Embryonic facial prominence (tissue), 1 donor: ENCODE results near the gene FNDC3B.
"Not testable (repeated sequence)": the region's sequence is repeated elsewhere in the genome, so short reads cannot be mapped to it uniquely, and the experiment has no call there.

Experiments used
- DNase-seq: peaks from one replicate; pipeline ENCODE4 v3.0.0-alpha.2; 2016; ENCODE audit errors: extremely low spot score

Gene FNDC3B

DNA sequence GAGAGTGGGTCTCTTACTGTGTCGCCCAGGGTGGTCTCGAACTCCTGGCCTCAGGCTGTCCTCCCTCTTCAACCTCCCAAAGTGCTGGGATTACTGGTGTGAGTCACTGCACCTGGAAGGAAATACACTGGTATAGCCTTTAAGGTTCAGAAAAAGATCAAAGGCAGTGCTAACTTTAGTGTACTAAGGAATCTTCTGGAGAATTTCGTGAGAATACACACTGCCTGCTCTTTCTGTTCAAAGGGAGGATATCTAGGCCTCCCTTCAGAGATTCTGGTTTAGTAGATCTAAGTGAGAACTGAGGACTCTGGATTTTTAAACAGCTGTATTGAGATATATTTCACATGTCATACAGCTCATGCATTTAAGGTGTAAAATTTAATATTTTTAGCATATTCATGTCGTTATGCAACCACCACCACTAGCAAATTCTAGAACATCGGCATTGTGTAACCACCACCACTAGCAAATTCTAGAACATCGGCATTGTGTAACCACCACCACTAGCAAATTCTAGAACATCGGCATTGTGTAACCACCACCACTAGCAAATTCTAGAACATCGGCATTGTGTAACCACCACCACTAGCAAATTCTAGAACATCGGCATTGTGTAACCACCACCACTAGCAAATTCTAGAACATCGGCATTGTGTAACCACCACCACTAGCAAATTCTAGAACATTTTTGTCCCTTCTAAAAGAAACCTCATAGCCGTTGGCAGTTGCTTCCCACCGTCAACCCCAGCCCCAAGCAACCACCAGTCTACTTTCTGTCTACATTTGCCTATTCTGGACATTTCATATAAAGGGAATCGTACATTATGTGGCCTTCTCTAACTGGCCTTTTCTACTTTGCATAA is 54.4 kb downstream of the FNDC3B start:
- not testable (repeated sequence) for DNase-seq

DNA sequence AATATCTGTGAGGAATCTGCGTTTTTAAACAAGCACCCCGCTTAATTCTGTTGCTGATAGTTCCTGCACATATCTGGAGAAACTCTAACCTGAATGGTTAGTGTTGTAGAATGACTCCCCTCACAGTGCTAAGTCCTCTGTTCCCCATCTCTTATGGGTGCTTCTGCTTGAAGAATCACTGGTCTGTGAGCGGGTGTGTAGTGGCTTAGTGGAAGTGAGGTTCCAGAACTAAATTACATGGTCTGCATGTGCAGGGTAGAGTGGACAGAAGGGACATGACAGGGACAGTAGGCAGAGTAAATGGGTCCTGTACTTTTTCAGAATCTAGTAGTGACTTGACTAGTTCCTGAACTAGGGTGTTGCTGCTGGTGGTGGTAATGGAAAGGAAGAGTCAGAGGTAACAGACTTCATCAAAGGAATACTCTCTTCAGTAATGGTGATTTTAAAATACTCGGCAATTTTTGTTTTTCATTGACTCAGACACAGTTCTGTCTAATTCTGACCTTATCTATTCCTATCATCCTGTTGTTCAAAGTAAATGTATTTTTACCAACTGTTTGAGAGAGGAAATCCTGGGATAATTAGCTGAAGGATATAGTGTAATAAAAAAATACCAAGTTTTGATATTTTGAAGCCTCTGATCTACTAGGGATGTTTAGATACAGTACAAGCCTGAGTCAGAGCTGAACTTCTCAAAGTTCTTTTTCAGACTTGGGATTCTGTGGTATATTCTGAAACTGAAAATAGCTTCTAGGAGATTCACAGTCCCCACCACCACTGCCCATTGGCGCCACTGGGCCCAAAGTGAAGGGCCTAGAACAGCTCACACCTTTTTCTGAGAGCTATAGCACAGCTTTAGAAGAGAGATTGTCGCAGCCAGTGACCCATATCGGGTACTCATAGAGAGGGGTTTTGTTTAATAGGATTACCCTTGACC is 55.5 kb downstream of the FNDC3B start:
- DNase-seq: no peak

DNA sequence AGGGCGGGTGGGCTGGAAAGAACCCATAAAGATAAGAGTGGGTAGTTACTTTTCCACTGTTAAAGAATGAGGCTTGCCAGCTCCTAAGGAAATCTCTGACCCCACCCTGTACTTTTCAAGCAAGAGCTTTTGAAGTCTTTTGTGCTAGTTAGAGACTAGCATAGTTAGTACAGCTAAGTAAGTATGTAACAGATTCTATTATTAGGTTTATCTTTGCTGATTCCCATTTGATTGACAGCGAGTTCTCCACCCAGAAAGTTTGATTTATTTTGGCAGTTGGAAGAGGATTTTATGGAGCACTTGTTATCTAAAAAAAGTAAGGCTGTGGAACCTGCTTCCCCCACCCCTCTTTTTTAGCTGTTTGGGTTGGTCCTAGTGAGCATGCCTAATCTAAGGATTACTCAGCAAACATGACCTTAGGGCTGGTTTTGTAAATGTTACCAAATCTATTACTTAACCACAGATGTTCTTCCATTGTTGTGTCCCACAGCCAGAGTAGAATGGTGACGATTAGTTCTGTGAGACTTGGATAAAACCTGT is 57.6 kb downstream of the FNDC3B start:
- DNase-seq: no peak

DNA sequence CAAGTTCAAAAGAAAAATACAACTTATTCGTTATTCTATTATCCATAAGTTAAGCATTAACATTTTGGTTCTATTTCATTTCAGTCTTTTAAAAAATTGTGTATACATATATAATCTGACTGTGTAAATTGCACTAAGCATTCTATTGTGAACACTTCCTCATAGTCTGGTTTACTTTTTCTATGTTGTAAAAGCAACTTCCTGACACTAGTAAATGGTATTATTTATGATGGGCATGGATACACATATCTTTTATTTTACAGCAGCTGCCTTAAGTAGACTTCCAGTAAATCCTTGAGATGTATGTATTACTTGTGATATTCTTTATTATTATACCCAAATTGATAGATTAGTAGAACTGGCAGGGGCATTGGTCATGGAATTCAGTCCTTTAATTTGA is 58.2 kb downstream of the FNDC3B start:
- no peak for DNase-seq

DNA sequence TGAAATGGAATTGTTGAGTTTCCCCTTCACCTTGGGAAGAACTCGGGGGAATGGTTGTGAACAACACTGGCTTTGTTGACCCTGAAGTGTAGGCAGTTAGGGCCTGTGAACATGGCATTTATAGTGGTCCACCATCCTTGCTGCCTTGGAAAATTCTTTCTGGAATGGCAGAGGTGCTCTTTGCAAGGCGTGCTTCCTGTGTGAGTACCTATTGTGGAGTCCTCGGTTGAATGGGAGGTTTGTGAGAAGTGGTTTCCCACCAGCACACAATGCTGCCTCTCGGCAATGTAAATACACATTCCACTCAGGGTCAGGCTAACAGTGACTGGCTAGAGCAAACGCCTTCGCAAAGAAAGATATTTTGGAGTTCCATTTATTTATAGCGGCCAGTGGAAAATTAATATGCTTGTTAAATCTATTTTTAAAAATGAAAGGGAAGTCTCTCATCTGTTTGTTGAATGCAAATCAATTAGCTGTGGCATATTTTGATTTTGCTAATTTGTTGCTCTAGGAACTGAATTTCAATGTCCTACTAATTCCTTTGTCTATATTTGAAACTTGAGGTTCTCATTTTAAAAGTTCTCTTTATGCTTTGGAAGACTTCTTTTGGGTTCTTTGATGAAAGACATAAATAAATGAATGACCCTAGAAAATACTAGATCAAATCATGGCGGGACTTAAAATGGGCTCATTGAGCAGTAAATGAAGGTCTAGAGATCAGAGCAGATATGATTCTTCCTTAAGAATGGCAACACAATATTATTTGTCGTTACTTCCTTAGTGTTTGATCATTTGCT is 59.5 kb downstream of the FNDC3B start:
- no peak for DNase-seq

DNA sequence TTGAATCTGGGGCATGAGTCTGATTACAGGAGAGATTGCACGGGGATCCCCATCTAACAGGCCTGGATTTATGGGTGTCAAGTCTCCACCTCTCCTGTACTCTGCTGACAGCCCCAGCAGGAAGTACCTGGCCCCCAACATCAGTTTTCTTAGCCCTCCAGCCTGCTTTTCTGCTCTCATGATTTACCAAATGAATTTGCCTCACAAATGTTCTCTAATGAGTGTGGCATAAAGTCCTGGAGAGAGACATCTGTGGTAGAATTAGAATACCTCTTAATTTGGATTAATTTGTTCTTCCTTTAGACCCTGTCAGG is 60.1 kb downstream of the FNDC3B start:
- no peak for DNase-seq

DNA sequence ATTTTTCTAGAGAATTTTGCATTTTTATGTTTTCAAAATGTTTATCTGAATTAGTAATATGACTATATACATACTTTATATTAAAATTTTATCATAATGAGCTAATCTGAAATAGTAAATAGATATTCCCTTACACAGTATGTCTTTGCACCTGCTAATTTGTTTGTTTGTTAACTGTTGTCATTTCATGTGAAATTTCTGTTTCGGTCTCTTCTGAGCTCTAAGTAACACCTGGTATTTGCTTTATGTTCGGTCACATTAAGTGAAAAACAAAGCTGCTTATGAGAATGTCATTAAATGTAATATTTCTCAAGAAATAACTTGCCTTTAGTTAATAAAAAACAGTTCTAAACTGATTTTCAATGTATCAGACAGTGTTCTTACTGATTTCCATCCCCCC is 61.1 kb downstream of the FNDC3B start:
- DNase-seq: no peak

DNA sequence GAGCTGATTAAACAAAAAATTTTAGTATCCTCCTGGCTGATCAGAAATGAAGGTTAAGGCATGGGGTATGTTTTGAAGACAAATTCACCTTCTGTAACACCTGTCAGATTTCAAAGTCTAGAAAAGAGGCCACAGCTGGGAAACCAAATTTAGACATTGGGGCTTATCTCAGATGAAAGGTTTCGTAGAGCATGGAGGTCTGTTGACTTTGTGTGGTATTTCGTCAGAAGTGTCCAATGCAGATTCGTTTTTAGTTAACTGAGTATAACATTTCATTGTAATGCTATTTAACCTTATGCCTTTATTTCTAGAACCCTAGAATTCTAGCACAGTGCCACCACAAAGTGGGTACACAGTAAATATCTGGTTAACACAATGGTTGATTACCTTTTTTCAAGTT is 61.7 kb downstream of the FNDC3B start:
- DNase-seq: no peak

DNA sequence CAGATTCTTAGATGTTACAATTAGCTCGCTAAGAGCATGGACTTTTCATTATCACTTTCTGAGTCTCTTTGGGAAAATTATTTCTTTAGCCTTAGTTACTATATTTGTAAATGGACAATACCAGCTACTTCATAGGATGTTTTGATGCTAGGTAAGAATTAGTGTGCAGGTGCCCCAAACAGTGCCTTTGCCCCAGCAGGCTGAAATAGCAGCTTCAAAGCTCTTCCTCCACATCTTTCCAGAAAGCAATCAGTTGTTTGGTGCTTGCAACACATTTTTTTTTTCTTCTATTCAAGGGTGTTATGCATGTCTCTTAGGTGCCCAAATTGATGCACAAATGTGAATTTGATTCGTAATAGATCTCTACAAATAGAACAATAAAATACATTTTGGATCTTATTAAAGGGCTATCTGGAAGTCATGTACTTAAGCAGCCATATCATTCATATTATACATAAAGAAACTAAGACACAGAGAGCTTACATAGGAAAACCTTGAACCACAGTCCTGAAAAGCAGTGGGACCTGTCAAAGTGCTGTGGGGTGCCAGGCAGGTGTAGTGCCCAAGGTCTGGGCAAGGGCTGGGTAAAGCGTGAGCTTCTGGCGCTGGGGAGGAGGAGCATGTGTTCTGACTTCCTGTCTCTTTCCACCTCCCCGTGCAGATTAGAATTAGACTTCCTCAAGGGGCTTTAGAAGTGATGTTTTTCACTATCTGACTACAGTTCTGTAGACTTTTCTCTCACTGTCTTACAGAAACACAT is 62.9 kb downstream of the FNDC3B start:
- no peak for DNase-seq

DNA sequence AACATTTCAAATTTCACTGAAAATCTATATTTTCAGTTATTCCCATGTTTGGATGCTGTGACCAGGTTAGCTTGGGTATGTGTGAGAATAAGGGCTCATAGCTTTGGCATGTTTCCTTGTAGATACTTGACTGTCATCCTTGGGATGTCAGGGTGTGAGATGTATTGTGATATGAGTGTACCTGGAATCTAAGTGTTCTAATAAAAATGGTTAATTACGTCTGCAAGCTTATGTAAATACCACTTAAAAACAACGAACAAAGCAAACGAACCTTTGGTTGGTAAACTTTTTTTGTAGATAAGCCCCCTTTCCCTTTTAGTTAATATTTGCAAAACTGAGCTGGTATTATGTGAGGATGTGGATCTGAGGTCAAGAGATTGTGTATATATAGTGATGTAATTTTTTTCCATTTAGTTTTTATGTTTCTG is 63.5 kb downstream of the FNDC3B start:
- no peak for DNase-seq

DNA sequence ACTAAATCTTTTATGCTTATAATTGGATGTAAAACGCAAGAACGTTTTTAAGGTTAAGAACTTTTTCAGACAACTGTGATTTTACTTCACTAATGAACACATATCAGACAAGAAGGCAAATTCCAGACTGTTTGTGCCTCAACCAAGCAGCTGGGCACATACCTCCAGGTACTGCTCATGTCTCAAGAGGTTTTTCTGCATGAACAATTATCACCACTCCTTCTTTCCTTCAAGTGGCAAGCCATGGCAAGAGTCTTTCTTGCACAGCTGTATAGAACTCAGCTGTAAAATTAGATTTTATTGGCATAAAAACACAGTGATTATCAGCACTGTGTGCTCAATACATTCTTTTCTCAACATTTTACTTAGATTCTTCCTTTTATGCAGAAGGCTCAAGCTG is 64.3 kb downstream of the FNDC3B start:
- no peak for DNase-seq

DNA sequence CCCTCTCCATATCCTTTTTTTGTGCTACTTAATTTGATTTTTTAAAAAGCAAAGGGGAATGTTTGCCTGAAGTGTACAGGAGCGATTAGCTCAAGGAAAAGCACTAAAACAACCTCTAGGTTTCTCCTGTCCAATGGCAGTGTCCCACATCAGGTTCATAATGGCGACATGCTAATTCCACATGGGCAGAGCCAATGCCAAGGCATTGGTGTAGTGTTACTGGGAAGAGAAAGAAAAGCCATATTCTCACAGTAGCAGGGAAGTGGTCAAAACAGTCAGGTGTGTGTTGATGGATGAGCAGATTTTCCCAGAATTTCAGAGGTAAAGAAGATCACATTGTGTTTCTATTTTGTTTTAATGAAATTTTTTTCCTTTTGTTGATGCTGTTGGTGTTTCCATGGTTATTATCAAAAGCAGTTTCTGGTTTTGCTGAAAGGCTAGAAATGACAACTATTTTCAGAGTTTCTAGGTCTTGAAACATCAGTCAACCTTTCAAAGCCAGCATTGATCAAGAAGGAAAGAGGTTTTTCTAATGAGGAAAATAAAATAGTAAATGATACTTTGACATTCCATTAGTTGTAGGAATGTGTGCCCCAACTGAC is 65.2 kb downstream of the FNDC3B start:
- DNase-seq: no peak

DNA sequence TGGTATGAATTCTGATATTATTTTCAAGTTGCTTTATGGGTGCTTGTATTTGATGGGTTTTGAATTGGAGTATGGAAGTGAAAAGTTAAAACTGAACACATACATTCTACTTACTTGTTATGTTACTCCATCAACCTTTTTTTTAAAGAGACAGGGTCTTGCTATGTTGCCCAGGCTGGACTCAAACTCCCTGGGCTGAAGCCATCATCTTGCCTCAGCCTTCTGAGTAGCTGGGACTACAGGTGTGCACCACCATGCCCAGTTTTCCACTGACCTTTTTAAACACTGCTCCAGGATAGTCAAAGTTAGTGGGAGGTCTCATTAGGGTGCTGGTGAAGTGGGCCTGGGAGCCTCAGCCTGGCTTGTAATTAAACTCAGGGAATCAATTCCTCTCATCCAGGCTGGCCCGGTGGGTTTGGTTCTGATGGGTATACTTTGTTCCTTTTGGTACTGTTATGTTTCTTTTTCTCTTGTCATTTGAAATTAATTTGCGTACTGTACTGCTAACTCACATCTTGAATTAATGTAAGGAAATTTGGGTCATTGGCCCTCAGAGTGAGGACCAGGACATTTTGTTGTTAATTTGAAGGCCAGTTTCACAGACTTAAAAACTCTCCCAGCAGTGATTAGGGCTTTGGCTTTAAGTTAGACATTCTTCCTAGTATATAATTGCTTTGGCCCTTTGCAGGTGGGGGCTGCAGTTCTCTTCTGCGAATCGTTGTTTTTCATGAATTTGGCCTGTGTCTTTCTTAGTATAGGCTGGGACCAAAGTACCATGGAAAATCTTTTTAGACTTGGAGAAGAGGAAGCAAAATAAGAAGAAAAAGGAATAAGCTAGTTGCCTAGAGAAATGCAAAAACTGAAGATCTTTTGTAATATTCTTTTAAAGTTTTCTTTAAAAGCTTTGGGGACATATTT is 66.9 kb downstream of the FNDC3B start:
- no peak for DNase-seq

DNA sequence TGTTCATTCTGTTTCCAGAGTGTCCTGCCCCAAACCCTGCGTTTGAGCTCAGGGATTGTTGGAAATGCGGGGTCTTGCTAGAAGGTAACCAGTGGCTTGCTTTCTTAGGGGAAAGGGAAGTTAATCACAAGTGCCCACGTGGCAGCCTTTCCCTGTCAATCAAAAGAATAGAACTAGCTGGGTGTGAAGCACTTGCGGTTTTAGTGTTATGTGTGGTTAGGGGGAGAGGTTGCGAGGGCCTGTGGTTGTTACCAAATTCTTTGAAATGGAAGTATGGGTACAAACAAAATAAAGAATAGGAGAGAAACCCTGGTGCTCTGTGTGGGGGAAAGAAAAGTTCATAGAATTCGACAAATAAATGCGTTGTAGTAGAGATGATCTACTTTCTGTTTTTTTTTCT is 67.6 kb downstream of the FNDC3B start:
- no peak for DNase-seq

DNA sequence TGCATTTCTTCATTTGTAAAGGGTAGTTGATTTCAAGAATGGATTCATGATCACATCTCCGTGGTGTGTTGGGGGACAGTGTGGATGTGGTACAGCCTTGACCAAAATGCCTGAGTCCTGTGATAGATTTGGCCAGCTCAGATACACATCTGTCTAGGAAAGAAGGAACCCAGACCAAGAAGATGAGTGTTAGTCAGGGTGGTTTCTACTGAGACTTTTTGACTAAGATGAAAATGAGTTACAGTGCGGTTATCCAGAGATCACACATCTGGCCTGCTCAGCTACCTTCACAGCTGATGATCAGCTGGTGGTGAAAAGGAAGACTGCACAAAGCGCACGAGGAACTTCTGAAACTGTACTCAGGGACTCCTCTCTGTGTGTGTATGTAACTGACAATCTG is 68.0 kb downstream of the FNDC3B start:
- no peak for DNase-seq

DNA sequence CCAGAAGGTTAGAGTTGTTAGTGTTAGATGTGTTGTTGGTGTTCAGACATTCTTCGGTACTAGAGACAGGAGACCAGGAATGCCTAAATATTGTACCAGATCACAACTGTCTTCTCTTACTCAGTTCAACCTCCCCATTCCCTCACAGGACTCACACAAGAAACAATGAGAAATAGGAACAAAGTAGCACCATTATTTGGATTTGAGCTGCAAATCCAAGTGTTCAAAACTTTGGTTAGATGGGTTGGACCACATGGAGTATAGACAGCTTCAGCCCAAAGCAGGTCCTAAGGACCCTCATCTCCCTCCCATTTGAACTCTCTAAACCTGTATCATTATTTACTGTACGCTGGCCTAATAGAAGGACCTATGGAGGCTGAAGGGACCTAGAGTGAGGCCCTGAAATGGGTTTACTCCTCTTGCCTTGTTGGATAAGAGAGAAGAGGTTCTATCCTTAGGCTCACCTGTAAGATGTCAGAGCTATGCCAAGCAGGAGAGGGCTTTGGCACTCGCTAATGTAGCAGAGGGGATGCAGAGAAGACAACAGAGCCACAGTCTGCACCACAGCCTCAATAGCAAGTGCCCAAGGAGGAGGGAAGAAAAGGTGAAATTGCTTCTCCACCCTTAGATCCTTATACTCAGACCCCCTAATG is 70.9 kb downstream of the FNDC3B start:
- DNase-seq: no peak

DNA sequence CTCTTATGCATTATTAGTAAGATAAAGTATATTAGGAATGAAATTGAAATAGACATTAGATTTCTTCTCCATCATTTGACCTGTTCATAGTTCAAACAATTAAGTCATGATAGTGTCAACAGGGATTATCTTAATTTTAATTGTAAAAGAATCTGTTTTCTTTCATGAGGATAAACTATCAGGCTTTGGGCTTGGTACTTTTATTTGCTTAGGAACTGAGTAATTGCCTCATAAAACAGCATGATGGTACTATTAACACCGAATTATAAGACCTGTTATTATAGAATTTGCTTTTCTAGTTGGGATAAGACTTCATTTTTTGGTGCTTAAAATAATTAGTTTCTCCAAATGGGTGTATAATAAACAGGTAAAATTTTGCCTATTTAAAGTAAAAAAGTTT is 71.8 kb downstream of the FNDC3B start:
- DNase-seq: no peak

DNA sequence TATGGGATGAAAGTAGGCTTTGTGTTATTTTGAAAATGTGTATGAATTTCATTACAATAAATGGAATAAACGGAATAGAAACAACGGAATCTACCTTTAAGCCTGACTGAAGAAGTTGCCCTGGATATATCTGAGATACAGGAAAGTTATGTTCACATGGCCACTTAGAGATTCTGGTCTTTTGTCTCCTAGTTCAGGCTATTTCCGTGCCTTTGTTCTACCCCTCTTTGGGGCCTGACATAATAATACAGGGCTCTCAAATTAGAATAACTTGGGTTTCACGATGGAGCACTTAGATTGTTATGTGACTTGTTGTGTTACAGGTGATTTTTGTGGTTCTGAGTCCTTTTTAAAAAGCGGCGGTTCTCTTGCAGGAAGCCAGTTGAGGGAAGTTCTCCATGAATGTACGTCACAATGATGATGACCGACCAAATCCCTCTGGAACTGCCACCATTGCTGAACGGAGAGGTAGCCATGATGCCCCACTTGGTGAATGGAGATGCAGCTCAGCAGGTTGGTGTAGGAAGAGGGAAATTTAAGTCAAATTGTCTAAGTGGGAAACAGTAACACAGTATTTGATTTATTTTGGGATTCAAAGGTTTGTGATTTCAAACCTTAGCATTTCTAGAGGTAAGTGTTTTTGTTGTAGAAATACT is 72.8 kb downstream of the FNDC3B start:
- DNase-seq: no peak

DNA sequence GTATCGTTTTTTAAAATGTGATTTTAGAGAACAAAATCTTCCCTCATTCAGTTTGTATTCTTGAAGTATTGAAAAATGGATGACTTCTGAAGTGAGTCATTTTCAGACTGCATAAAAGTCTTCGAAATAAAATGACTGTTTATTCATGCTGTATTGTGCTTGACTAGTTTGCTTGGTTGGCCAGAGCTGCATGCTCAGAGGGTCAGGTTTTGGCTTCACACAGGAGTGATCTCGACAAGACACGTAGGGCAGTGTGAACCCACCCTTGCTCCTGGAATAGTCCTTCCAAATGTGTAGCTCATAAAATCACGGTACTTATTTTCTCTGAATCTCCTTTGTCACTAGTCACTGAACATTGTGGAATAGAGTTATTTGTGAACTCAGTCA is 73.3 kb downstream of the FNDC3B start:
- DNase-seq: no peak
